ENCODE data around the gene PATJ. TPM values are rescaled to one million over a fixed set of nuclear protein-coding genes. Genes with fewer than 3 reads are reported as not detected.

The PATJ gene
- total RNA-seq, 1 experiment from 2014 or later: 47.3 TPM

DNA sequence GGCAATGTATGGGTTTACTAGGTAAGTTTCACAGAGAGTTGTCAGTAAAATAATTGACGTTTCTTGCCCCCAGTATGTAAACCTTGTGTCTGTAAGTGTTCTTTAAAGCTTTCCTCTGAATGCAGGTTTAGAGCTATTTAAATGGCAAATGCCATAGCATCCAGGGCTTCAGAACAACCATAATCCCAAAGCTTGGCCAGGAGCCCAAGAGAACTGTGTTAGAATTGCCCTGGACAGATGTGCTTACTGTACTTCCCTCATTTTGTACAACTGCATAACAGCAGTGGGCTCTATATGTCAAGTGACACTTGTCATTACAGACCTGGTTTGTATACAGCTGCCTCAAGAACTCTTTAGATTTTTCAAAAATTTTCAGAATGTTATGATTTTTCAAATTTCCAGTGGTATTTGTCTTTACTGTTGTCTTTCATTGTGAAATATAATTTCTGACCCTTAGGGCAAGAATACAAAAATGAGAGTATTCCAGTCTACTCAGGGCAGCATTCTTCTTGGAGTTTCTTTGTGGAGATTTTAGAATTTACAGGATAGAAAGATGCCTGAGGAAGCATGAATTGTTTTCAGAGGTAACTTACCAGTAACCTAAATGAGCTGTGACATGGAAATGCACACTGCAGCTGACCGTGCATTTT, 315.5 kb downstream of the PATJ start:
- Histone ChIP-seq H3K23me2 (ENCODE audit: insufficient read length, low read depth, low read length, poor library complexity, severe bottlenecking) (no peaks in the 10 kb centered on the region), H3K9ac (ENCODE audit: extremely low read depth, insufficient read length, low read length) (no peak overlapping the region), H3K4me2 (ENCODE audit: insufficient read depth, insufficient read length, low read length) (no peak overlapping the region), H2AFZ (ENCODE audit: low read length) (no peak overlapping the region), H4K20me1 (ENCODE audit: control insufficient read depth, insufficient read depth, insufficient read length) (no peaks in the 10 kb centered on the region), H4K8ac (replicated peaks; ENCODE audit: insufficient read length, low read depth, low read length) (no peak overlapping the region), H2BK15ac (ENCODE audit: low read depth, low read length) (no peak overlapping the region), H3K56ac (ENCODE audit: insufficient read length, low read depth, low read length) (no peak overlapping the region), H3K4ac (ENCODE audit: low read depth, low read length) (no peak overlapping the region), H4K5ac (ENCODE audit: insufficient read length, low read depth, low read length) (no peak overlapping the region), H2BK120ac (ENCODE audit: low read depth, low read length, poor library complexity, severe bottlenecking) (no peak overlapping the region), H3K4me1 (ENCODE audit: insufficient read depth, low read length) (peaks cover 11% of the 10 kb centered on the region), H3K23ac (ENCODE audit: insufficient read length, low read depth, low read length) (no peak overlapping the region), H3K79me2 (ENCODE audit: insufficient read depth, low read length) (no peaks in the 10 kb centered on the region), H3K9me3 (ENCODE audit: control insufficient read depth, low read depth, low read length) (no peaks in the 10 kb centered on the region), H2BK20ac (ENCODE audit: low read depth, low read length, poor library complexity, severe bottlenecking) (no peak overlapping the region), H3K18ac (ENCODE audit: insufficient read length, low read depth, low read length) (no peak overlapping the region), H2AK5ac (ENCODE audit: insufficient read length, low read length) (no peak overlapping the region), H4K91ac (ENCODE audit: insufficient read length, low read depth, low read length) (no peak overlapping the region), H3K14ac (ENCODE audit: insufficient read depth, low read length) (no peak overlapping the region), H2BK5ac (ENCODE audit: insufficient read length, low read length) (no peak overlapping the region), H3T11ph (ENCODE audit: low read length) (no peak overlapping the region), H3K79me1 (ENCODE audit: insufficient read depth, low read depth, low read length, poor library complexity, severe bottlenecking) (no peaks in the 10 kb centered on the region), H3K27ac (ENCODE audit: insufficient read length, low read depth, low read length) (no peak overlapping the region), H3K27me3 (ENCODE audit: insufficient read depth, low read length) (no peaks in the 10 kb centered on the region), H2BK12ac (ENCODE audit: insufficient read length, low read depth, low read length) (no peak overlapping the region)
- TF ChIP-seq CTCF (conservative IDR thresholded peaks at IDR 0.05): no peak
- DNase-seq: no peak
- peaks cover 27 to 29% of the 10 kb centered on the region in 2 experiments for H3K4me1 Mint-ChIP-seq
- no peak overlapping the region for H3K4me3 Mint-ChIP-seq
- no peak overlapping the region for H3K27ac Mint-ChIP-seq
- no CpG with 5 or more reads among the region's 2 CpGs for WGBS (ENCODE audit: extremely low coverage, insufficient read length, low lambda C conversion rate)
- peaks cover 0 to 3% of the 10 kb centered on the region in 2 experiments; a peak in 1 of 5 replicates for H3K9me3 Mint-ChIP-seq
- H3K36me3 Mint-ChIP-seq (ENCODE audit: insufficient read depth in 1 of 3, low read depth in 3 of 3): peaks cover 1 to 10% (median 4%) of the 10 kb centered on the region in 3 experiments; a peak in 5 of 7 replicates
- H3K27me3 Mint-ChIP-seq (ENCODE audit: low read depth): peaks cover 17% of the 10 kb centered on the region

Data from H9 (cell line).